GM21576 (cell line): ENCODE data around the gene LRRC74B.
"Not testable (repeated sequence)": the region's sequence is repeated elsewhere in the genome, so short reads cannot be mapped to it uniquely, and the experiment has no call there.

Experiments
- ATAC-seq: cut with Tn5 transposase; IDR thresholded peaks from one replicate; pipeline ENCODE4 v1.9.1; 2021; ENCODE audit warnings: mild to moderate bottlenecking, moderate library complexity; ENCODE audit not compliant: unreplicated experiment

The LRRC74B gene

DNA sequence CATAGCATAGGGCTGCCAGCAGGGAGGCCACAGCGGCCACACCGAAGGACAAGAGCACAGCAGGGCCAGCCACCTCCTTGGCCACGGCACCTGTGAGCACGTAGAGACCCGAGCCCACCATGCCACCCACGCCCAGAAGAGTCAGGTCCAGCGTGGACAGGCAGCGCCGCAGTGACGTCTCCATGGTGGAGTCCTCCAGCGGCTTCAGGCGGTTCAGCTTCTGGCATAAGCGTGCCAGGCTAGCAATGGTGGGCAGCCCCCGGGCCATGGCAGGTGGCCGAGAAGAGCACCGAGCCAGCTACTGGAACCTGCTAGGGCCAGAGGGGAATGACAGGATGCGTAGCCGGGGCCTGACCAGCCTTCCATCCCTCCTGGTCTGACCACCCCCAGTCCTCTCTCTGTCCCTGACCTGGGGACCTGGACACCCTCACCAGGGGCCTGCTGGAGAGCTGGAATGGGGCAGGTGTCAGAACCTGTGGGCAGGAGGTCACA lies 14.2 kb upstream of the LRRC74B start:
- ATAC-seq = no peak

DNA sequence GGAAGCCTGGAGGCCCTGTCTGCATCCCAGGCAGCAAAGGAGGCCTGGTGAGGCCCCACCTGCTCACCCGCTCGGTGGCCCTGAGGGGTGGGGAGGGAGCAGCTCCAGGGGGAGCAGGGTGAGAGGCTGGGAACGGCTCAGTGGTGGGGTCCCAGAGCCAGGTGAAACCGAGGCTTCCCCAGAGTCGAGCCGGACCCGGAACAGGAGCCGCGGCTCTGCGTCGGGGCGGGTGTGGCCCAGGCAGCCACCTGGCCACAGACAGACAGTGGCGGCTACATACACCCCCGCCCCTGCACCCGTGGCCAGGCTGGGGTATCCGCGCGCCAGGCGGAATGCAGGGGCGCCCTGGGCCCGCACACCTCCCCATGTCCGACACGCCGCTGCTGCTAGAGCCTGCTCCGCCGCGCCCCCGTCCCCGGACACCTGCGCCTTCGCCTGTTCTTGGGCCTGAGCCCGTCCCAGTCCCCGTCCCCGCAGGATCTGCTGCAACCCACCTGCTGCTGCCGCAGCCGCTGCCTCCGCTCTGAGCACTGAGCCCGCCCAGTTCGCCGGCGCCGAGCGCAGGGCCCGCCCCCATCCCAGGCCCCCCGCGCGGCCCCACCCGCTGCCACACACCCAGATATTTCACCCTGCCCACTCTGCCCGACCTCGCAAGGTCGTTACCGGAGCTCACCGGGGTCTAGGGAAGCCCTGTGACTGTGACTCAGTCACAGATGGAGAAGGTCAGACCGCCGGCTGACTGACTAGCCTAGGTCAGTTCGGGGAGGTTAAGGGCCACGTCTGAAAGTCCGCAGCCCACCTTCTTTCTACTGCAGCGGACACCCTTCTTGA lies 13.5 kb upstream of the LRRC74B start, which contains the start of gene SLC7A4:
Gene SLC7A4, minus strand, starts transcription at position 525 of the 831 bp plus-strand sequence. CDS start 749 bp downstream, outside the sequence.
- no peak for ATAC-seq

GRCh38 chr22:21032868-21033688 lies 12.7 kb upstream of the LRRC74B start:
- ATAC-seq = no peak

- ATAC-seq = no peak
These were observed 11.9 kb upstream of the LRRC74B start for GRCh38 chr22:21033895-21034294.

DNA sequence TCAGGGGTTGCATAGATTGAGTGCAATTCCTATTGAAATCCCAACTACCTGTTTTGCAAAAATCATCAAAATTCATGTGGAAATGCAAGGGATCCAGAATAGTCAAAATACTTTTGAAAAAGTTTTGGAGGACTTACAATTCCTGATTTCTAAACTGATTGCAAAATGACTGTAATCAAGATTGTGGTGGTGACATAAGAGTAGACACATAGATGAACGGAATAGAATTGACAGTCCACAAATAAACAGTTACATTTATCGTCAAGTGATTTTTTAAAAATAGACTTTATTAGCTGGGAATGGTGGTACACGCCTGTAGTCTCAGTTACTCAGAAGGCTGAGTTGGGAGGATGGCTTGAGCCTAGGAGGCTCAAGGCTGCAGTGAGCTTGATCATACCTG lies 10.8 kb upstream of the LRRC74B start:
- no peak for ATAC-seq

- ATAC-seq = no peak
These were observed 7.3 kb upstream of the LRRC74B start for GRCh38 chr22:21038405-21038804.

DNA sequence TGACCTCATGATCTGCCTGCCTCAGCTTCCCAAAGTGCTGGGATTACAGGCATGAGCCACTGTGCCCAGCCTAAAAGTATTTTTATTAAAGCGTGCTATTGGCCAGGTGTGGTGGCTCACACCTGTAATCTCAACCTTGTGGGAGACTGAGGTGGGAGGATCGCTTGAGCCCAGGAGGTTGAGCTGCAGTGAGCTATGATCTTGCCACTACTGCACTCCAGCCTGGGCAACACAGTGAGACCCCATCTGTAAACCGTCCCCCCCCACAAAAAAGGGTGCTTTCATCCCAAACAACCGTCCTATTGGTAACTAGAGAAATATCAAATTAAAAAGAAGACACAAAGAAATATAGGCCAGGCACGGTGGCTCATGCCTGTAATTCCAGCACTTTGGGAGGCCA lies 6.6 kb upstream of the LRRC74B start:
- ATAC-seq = not testable (repeated sequence)

DNA sequence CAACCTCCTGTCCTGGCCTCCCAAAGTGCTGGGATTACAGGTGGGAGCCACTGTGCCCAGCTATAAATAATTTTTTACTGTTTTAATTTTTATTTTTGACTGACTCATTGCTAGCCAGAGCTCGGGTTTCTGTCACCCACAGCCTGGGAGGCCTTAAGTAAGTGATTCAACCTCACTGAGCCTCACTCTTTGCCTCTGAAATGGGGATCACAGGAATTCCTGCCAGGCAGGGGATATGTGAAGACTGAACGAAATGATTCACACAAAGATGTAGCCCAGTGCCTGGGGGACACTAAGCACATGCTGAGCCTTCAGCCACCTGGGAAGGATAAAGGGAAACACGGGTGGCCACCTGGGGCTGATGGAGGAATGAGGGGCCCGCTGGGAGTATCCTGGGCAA lies 3.8 kb upstream of the LRRC74B start:
- no peak for ATAC-seq

- ATAC-seq = no peak
These were observed 2.5 kb upstream of the LRRC74B start for GRCh38 chr22:21042978-21043859.

DNA sequence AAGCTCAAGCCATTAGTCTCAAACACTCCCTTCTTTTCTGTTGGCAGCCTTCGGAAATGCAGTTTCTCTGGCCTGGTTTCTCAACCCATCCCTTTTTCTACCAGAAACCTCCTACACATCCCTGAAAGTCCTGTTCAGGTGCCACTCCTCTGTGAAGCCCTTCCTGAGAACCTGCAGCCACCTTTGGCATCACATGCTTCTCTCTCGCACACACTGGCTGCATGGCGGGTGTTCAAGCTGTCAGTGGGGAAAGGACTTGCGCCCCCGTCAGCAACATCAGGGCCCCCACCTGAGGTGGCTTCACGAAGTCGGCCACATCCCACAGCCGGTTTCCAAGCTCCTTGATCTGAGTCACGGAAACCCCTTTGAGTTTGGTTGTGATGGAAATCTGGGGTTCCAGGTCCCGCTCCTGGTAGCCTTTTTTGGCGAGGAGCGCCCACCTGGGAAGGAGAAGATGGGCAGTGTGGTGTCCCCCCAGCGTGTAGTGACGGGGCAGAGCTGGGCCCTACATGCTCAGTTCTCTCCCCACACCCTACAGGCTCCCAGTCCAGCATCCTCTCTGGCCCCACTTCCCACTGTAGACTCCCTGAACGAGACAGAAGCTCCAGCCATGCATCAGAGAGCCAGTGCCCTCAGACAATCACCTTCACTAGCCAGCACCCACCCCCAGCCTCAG lies 1.7 kb upstream of the LRRC74B start:
- ATAC-seq = no peak

GRCh38 chr22:21044931-21045584 lies 688 bp upstream of the LRRC74B start:
- no peak for ATAC-seq

DNA sequence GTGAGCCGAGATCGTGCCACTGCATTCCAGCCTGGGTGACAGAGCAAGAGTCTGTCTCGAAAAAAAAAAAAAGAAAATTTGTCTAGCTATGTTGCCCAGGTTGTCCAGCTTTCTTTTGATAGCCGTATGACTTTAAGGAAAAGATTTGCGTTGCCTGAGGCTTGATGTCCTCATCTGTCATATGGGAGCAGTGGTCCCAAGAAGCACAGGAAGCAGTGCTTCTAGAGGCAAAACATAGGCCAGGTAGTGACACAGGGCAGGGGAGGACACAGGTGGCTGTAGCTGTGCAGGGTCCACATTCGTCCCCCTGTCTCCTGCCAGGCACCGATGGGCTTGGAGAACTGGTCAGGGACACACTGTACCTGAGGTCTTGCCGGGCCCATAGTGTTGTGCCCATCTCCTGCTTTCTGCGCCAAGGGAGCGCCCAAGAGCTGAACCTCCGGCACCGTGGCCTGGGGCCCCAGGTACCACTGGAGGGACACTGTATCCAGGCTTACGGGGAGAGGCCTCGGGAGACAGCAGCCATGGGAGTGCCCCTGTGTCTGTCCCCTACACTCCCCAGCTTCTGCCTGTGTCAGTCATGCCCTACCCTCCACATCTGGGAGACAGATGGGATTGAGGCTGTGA lies 1.4 kb downstream of the LRRC74B start:
- no peak for ATAC-seq

DNA sequence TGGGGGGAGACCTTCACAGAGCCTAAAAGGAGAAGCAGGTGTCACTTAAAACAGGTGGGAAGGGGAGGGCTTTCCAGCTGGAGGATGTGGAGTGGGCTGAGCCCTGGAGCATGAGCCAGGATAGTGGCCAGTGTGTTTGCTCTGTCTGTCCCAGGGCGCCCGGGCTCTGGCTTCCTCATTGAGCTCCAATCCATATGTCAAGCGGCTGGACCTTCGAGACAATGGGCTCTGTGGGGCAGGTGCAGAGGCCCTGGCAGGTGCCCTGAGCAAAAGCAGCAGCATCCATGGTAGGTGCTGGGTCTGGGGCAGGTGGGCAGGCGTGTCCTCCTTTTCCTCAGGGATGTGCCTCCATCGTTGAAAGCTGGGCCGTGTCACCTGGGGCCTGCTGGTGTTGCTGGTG lies 2.0 kb downstream of the LRRC74B start:
- ATAC-seq = no peak

DNA sequence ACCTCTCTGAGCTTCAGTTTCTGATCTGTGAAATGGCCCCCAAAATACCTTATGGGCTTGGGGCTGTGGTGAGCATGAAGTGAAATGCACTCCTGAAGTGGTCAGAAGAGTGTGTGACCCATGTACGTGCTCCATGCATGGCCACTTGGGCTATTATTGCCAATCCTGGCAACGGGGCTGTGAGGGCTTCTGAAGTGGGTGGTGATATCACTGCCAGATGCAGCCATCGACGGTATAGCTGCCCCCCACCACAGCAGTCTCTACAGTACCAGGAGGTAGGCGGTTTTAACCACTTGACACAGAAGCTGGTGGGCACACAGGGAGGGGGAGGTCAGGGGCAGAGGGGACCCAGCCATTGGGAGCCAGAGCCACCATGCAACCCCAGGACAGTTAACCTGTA lies 2.7 kb downstream of the LRRC74B start:
- not testable (repeated sequence) for ATAC-seq

- not testable (repeated sequence) for ATAC-seq
These were observed 3.2 kb downstream of the LRRC74B start for GRCh38 chr22:21048965-21049364.

DNA sequence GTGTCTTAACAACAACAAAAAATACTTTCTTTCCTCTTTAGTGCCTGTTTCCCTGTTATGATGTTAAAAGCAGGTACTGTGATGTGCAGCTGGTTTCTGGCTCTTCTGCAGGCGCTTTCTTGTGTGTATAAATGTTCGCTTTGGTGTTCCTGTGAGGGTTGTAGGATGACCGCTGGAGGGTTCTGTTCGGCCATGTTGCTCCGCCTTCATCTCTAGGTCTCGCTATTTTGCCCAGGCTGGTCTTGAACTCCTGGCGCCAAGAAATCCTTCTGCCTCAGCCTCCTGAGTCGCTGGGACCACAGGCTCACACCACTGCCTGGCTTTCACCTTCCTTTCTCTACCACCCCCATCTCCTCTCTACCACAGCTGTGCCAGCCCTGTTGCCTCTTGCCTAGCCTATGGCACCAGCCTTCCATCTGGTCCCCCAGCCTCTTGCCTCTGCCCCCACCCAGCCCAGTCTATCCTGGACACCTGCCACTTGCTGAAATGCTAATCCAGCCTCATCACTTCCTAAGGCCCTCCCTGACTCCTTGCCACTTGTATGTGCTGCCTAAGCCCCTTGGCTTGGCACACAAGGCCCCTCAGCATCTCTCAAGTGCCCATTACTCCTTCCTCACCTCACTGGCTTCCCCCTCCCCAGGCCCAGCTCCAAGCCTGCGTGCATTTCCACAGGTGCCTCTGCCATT lies 5.5 kb downstream of the LRRC74B start:
- ATAC-seq = no peak

- ATAC-seq = no peak
These were observed 6.2 kb downstream of the LRRC74B start for GRCh38 chr22:21051831-21052400.

DNA sequence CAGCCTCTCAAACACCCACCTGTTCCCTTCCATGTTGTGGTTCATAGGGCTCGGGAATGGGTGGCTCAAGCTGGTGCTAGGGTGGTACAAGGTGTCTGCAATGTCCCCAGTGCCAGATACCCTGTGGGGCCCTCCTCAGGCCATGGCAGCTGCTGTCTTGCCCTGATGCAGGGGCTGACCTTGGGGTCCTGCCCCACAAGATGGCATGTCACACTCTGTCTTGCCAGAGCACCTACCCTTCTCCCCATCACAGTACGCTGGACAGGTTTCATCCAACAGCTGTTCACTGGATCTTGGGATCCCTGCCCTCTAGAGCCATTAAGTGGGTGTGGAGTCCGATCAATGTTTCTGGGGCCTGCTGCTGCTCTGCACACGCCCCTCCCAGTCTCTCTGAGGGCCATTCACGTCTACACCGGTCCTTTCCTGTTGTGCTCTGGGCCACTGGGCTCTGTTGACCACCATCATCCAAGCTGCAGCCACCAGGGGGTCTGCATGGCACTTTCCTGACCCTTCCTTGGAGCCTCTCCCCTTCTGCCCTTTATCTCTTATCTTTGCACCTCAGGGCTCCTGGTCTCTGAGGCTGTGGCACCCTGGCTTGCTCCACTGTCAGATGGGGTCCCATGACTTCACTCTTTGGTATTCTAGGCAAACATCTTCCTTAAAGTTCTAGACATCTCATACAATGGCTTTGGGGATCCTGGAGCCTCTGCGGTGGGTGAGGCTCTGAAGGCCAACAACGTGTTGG lies 7.1 kb downstream of the LRRC74B start:
- no peak for ATAC-seq
